Measurements from ENCODE around the gene MMP11.

The MMP11 gene

DNA sequence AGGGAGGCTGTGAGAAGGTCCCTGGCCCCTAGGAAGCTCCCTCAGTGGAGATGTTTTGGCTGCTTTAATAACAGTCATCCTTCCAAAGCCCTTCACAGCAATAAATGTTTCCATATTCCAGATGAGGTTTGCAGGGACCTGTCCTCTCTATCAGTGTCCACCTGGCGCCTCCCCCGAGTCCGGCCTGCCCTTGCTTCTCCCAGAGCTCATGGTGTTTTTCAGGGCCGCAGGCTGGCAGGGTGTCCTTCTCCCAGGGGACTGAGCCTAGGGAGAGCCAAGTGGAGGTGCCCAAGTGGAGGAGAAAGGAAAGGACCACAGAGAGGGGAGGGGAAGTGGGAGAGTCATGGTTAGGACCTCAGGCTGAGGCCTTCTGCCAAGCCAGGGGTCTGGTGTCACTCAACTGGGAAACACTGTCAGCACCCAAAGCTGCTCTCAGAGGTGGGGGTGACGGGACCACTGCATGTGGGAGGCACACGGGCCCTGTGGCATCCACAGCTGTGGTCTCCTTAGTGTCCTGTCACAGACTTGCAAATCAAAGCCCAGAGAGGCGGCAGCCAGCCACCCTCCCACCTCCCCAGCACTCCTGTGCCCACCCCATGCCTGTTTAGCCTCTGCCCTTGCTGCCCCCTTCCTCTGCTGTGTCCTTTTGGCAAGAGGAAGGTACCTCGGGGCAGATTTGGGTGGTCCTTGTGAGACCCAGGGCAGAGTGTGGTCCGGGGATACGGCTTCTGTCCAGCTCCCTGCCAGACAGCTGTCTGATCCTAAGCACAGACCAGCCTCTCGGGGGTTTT lies 59.8 kb downstream of the MMP11 start:
- DNase-seq = no peak

DNA sequence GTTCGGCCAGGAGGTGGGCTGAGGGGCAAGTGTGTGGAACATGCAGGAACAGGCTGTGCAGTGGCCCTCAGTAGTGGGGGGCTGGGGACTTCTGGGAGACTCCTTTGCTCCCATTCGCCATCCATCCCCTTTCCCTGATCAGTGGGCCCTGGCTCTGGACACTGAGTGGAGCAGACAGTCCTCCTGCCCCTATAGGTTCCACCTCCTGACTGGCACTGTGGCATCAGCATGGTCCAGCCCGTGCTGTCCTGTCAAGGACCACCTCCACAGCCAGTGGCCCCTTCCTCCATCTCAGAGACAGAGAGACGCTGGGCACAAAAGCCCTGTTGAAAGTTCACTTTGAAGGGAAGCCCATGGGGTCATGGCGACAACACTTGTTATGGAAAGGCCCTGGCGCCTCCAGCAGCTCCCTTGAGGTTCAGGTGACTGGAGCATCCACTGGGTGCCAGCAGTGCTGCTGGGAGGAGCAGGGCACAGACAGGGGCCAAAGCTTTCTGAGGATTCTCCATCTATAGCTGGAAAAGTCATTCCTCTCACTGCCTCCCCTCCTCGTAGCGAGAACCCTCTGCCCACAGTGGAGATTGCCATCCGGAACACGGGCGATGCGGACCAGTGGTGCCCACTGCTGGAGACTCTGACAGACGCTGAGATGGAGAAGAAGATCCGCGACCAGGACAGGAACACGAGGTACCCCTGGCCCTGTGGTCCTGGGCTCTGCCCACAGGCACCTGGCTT lies 60.5 kb downstream of the MMP11 start:
- no peak for DNase-seq

Data from cerebellar nuclear complex (tissue), 1 donor.